ENCODE measurements around the gene HES3.
A peak's percentile ranks its signal among the peaks of the same experiment; 100 is the strongest.
"Not testable (repeated sequence)": the region's sequence is repeated elsewhere in the genome, so short reads cannot be mapped to it uniquely, and the experiment has no call there.

Gene HES3

GRCh38 chr1:6219641-6220040, 24.3 kb upstream of the HES3 start:
- DNase-seq: not testable (repeated sequence)

DNA sequence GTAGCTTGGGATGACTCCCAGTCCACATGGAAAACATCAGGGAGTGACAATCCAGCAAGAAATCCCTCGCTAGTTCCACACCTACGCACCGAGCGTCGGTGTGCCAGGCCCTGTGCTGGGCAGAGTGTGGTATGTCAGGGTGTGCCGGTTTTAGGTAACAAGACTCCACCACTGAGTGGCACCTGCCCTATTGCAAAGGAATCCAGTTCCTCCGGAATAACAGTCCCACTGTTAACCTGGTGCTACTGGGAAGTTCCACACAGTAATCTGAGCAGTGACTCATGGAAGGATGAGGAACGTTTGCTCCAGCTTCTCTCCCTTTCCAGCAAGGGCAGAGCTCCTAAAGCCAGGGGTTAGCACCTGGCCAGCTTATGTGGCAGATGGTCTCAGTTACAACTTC, 23.7 kb upstream of the HES3 start:
- no peak for DNase-seq

- DNase-seq: no peak
These were observed 22.7 kb upstream of the HES3 start for GRCh38 chr1:6221210-6221784.

DNA sequence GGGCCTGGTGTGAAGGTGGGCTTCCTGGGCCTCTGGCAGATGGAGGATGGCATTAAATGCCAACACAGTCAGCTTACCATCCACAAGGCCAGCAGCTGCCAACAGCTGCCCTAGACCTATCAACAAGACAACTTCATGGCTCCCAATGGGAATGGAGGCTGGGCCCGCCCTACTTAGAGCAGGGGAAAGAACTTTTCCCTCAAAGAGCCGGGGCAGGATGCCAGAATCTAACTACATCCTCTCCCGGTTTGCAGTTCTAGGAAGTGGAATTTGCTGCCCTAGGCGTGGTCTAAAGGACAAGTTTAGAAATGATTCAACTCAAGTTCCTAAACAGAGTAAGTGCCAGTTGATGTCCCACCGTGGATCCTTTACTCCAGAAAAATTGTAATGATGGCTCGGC, 21.3 kb upstream of the HES3 start:
- DNase-seq: no peak

- no peak for DNase-seq
These were observed 20.4 kb upstream of the HES3 start for GRCh38 chr1:6223617-6224016.

DNA sequence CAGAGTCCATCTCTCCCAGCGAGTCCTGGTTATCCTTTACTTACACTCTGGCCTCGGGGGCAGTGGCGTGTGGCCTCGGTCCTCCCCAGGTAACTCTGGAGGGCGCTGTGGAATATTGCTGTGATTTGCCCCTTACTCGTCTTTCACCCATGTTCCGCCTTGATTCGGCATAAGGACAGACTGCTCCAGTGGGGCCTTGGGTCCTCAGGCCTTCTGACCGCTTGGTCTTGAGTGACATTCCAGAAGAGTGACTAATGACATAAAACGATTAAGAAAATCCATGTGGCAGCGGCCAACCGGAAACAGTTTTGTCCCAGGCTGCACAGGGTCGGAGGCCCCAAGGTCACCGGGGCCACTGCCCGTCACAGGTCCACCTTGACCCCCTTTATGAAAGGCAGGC, 19.3 kb upstream of the HES3 start:
- no peak for DNase-seq

DNA sequence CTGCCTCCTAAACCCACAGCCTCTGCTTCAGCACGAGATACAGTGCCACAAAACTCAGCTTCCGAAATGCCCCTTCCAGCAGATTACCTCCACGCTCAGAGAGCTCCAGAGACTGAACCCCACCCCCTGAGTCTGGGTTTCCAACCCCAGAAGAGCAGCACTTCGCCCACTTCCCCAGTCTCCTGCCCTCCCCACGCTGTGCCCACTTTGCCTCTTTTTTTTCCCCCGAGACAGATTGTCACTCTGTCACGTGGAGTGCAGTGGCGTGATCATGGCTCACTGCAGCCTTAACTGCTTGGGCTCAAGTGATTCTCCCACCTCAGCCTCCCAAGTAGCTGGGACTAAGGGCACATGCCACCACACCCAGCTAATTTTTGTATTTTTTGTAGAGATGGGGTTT, 18.3 kb upstream of the HES3 start:
- DNase-seq: no peak

GRCh38 chr1:6233376-6233775, 10.6 kb upstream of the HES3 start:
- DNase-seq: no peak

DNA sequence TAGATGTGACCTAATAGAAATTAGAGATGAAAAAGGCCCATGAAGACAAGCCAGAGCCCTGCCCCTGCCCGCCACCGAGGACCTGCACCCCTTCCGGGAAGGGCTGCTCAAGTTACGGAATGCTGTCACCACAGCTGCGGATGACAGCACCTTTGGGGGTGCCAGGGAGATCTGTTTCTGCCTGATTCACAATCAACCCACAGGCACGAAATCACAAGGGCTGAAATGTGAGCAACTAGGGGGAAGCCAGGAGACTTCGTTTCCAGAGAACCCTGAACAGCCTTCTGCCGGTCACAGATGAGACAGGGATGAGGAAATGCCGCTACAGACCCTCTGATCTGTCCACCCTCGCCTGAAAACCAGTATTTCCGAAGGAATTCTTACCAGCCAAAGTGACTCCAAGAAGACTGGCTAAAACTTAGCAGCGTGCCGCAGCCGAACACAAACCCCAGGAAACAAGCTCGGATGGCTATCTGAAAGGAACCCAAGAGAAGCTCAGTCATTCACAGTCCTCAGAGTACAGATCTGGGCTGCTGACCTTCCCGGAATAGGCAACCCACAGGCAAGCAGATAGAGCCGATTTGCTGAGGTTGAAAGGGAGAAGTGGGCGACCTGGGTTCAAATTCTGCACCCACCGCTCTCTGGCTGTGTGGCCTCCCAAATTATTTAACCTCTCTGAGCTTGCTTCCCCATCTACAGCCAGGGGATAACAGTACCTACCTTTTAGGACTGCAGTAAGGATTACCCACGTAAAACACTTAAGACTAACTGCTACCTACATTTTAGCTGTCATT, 9.3 kb upstream of the HES3 start:
- no peak for DNase-seq

DNA sequence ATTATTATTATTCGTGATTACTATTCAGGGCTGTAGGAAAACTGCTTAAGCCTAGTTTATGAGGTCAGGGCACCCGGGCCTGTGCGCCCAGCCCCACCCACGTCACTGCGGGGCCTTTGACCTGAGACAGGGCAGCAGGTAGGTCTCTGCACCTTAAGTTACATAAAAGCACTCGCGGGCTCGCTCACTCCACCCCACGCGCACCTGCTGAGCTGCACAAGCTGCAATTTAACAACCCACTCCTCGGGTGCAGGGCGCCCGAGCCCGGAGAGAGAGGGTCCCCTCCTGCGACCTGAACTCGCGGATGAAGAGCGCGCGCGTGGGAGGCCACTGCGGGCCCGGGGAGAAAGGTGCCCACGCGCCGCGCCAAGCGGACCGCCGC, 8.7 kb upstream of the HES3 start:
- no peak for DNase-seq

GRCh38 chr1:6237093-6237492, 6.9 kb upstream of the HES3 start:
- no peak for DNase-seq

DNA sequence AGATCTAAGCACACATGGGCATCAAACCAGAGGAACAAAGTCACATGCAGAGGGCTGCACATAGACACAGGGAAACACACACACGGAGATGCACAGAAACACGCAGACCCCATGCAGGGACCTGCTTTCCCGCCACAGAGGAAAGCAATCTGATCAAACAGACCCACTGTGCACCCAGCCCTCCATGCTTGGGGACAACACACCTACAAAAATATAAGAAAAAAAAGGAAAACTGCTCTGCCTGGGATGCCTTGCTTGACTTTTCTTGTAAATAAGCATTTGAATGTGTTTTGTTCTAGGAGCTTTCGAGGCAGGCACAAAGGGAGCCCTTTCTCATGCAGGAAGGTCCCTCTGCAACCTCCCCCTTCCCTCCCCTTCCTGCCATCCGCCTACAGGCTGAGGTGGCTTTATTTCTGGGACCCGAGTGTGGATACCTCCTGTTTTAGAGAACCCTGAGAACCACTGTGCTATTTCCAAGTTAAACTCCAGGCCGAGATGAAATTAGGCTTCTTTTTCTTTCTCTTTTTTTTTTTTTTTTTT, 4.7 kb upstream of the HES3 start:
- no peak for DNase-seq

GRCh38 chr1:6239950-6240768, 3.8 kb upstream of the HES3 start:
- no peak for DNase-seq

GRCh38 chr1:6241107-6241886, 2.7 kb upstream of the HES3 start:
- DNase-seq: no peak

GRCh38 chr1:6241887-6242740, 1.9 kb upstream of the HES3 start:
- DNase-seq: no peak

- DNase-seq: no peak
These were observed 735 bp upstream of the HES3 start for GRCh38 chr1:6243053-6243834.

GRCh38 chr1:6244401-6245049, 546 bp downstream of the HES3 start:
- DNase-seq: no peak

GRCh38 chr1:6245086-6245868, 1.3 kb downstream of the HES3 start:
- peak; percentile 83 for DNase-seq

DNA sequence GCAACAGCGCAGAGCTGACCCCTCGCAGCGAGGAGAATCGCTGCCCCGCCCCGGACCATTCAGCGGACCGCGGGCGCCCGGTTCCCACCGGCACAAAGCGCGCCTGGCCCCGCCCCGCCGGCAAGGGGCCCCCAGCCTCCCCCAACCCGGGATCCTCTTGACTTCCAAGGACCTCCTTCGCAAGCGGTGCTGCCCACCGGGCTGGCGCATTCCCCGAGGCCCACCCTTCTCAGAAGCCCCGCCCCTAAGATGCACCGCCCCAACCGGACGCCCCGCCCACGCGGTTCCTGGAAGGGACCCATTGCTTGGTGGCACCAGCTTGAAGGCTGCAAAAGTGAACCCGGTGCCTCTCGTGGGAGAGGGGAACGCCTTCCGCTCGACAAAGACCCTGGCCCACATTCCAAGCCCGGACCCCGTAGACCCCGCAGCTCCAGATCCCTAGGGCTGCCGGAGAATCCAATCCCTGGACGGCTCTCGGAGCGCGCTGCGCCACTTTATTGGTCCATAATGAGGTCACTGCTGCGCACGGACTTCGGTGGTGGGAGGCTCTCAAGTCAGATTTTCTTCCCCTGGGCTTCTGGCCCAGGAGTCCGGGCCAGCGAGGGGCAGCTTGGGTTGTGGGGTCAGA, 2.0 kb downstream of the HES3 start:
- peak; percentile 54 for DNase-seq
